Astrocyte of the spinal cord (primary cell): Measurements from ENCODE around the gene SLC25A3.
"Not testable (repeated sequence)": the region's sequence is repeated elsewhere in the genome, so short reads cannot be mapped to it uniquely, and the experiment has no call there.

Source experiments
- DNase-seq: peaks from one replicate; pipeline ENCODE4 v3.0.0; 2011; ENCODE audit warnings: low read depth, low spot score
- H3K4me3 ChIP-seq: 2 replicates; pipeline ENCODE4 v1.5.1; 2011; ENCODE audit warnings: low read depth, mild to moderate bottlenecking, low read length, moderate library complexity
- in situ Hi-C: cut with HindIII; loops from 2 replicates; pipeline ENCODE4 v1.10.0; 2017; ENCODE audit warnings: low sequenced_read_pairs
- TF ChIP-seq, protein P1 (sequence below): IDR thresholded peaks from 2 replicates; pipeline ENCODE4 v1.5.1; 2012; ENCODE audit warnings: low read depth, mild to moderate bottlenecking, low read length, inconsistent platforms

The SLC25A3 gene

DNA sequence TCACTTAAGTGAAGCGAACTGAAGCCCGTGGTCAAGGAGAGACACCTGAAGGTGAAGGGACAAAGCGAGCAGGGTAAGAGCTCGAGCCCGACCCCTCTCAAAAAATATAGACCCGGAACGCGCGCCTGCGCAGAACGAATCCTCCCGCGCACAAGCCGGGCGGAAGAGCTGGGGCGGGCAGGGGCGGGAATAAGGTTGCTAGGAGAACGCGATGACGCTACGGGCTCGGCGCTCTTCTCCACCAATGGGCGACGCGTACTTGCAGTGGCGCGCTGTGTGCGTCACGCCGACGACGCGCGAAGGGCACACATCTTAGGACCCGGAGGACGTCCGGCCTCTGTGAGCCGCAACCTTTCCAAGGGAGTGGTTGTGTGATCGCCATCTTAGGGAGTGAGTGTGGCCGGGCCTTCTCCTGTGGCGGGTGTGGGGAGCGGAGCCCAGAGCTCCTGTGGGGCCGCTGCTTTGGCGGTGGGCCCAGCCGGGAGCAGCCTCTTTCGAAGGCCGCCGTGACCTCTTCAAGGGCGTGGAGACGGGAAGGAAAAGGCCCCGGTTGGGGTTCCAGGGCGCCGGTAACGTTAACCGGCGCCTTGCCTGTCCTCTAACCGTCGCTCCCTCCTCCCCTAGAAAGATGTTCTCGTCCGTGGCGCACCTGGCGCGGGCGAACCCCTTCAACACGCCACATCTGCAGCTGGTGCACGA lies at the start of gene SLC25A3:
Gene SLC25A3, plus strand, starts transcription at position 336 of the 699 bp plus-strand sequence. Its CDS starts 293 bp downstream, at position 629.
- peak; percentile 98 for DNase-seq
- peak within 1 kb of the TSS; percentile 99 for H3K4me3 ChIP-seq
- TF ChIP-seq, protein P1, sequence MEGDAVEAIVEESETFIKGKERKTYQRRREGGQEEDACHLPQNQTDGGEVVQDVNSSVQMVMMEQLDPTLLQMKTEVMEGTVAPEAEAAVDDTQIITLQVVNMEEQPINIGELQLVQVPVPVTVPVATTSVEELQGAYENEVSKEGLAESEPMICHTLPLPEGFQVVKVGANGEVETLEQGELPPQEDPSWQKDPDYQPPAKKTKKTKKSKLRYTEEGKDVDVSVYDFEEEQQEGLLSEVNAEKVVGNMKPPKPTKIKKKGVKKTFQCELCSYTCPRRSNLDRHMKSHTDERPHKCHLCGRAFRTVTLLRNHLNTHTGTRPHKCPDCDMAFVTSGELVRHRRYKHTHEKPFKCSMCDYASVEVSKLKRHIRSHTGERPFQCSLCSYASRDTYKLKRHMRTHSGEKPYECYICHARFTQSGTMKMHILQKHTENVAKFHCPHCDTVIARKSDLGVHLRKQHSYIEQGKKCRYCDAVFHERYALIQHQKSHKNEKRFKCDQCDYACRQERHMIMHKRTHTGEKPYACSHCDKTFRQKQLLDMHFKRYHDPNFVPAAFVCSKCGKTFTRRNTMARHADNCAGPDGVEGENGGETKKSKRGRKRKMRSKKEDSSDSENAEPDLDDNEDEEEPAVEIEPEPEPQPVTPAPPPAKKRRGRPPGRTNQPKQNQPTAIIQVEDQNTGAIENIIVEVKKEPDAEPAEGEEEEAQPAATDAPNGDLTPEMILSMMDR = no peak
- in situ Hi-C loops = no loop called here

DNA sequence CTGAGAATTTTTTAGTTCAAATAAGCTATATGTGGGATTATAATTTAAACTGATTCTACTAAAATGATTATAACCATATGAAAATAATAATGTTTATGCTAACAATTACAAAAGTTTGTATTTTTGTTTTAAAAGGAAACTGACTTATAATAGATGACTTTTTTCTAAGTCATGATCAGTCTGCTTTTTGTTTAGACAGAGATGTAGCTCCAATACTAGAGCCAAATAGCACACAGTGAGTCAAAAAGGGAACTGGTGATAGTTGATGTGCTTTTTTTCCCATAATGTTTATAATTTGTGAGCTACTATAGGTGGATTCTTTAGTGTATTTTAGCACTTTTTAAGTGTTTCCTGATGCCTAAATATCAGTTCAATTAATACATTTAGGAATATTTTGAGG lies 49.8 kb upstream of the SLC25A3 start:
- in situ Hi-C loops = no loop called here
- DNase-seq = no peak
- no peak overlapping the region for H3K4me3 ChIP-seq
- TF ChIP-seq, protein P1 = no peak

DNA sequence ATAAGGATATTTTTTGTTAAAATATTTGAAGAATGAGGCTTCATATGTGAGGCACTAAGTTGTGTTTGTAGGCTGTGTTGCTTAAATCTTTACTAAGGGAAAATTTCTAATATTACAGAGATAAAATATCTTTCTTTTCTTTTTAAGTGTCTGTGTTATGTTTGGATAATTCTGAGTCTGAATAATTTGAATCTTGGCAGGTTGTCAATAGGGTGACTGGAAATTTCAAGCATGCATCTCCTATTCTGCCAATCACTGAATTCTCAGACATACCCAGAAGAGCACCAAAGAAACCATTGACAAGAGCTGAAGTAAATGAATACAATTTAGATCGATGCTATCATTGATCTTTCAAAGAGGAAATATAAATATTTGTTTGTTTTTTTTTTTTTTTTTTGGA lies 48.7 kb upstream of the SLC25A3 start:
- TF ChIP-seq, protein P1 = no peak
- peak; percentile 12 for DNase-seq
- in situ Hi-C loops = no loop called here
- H3K4me3 ChIP-seq = no peak overlapping the region

DNA sequence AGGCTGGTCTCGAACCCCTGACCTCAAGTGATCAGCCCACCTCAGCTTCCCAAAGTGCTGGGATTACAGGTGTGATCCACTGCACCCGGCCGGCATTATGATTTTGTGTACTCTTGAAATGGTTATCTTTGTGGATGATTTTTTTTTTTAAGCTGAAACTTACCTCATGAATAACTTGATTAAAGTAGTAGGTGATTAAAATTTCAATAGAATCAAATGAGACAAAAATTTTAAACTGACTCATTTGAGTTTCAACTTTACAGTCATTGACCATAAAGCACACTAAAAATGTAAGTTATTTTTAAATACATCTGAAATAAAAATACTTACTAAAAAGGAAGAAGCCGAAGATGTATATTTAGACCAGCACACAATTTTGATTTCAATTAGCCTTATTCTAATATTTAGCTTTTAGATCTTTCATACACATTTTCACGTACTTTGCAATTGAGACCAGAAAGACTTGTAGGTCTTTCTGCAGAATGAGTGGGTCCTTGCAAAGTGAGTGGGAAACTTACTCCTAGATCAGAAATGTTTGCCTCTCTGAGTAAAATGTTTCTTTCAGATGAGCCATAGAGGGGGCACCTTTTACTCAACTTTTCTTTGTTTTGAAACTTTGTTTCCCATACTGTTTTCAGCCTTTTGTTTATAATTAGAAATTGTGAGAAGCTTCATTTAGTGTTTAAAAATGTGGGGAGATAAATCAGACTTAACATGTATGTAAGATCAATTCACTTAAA lies 43.9 kb upstream of the SLC25A3 start:
- in situ Hi-C loops = no loop called here
- H3K4me3 ChIP-seq = no peak overlapping the region
- TF ChIP-seq, protein P1 = no peak
- DNase-seq = no peak

DNA sequence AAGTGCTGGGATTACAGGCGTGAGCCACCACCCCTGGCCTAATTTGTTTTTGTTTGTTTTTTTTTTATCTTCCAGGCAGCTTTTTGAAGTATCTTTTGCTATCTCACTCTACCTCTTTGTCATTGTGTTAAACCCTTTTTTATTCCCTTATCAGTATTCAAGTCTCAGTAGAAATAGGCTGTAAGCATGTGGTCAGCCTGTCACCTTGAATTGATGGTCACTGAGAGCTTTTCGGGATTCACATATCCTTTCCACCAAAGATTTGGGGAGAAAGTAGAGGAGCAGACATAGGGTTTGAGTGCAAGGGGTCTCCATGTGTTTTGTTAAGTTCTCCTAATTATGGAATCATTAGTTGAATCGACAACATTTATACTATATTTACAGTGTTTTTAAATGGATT lies 41.7 kb upstream of the SLC25A3 start:
- in situ Hi-C loops = no loop called here
- TF ChIP-seq, protein P1 = no peak
- no peak overlapping the region for H3K4me3 ChIP-seq
- DNase-seq = no peak

DNA sequence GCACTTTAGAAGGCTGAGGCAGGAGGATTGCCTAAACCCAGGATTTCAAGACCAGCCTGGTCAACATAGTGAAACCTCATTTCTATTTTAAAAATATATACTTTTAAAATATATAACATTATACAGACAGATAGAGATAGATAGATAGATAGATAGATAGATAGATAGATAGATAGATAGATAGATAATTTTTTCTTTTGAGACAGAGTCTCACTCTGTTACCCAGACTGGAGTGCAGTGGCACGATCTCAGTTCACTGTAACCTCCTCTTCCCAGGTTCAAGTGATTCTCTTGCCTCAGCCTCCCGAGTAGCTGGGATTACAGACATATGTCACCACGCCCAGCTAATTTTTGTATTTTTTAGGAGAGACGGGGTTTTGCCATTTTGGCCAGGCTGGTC lies 35.4 kb upstream of the SLC25A3 start:
- DNase-seq, H3K4me3 ChIP-seq, in situ Hi-C loops: not testable (repeated sequence)

DNA sequence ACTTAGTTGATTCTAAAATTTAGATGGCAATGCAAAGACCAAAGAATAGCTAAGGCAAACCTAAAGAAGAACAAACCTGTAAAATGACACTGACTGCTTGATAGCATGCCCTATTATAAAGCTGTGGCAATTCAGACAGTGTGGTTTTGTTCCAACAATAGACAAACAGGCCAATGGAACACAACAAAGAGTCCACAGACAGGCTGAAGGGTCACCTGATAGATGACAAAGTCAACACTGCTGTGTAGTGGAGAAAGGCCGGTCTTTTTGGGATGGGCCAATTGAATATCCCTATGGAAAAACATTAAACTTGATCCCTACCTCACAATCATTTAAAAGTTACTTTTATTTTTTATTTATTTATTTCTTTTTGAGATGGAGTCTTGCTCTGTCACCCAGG lies 33.8 kb upstream of the SLC25A3 start:
- in situ Hi-C loops = no loop called here
- TF ChIP-seq, protein P1 = no peak
- no peak for DNase-seq
- H3K4me3 ChIP-seq = no peak overlapping the region
